HG03039 (cell line): ENCODE measurements around the gene GGT6.

ENCODE experiments used
- ATAC-seq: cut with Tn5 transposase; IDR thresholded peaks from one replicate; pipeline ENCODE4 v1.9.1; 2021; ENCODE audit warnings: mild to moderate bottlenecking, moderate library complexity; ENCODE audit not compliant: unreplicated experiment

GGT6 gene

GRCh38 chr17:4576729-4577322 lies 16.4 kb upstream of the GGT6 start:
- no peak for ATAC-seq

DNA sequence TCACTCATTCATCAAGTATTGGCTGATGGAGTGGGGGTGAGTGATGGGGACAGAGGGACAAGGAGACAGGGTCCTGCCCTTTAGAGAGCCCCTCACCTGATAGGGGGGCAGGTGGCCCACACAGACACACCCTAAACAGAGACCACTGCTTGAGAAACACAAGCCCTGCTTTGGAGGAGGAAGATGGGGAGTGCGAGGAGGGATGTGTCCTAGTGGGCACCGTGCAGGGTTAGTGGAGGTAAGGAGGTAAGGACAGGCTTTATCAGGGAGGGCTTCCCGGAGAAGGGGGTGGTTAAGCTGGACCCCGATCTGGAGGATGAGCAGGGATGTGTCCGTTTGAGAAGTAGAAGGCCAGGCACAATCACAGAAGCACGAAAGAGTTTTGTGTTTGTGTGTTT lies 15.8 kb upstream of the GGT6 start:
- no peak for ATAC-seq

- ATAC-seq, result no peak
Measured at GRCh38 chr17:4574448-4575045, 14.2 kb upstream of the GGT6 start.

DNA sequence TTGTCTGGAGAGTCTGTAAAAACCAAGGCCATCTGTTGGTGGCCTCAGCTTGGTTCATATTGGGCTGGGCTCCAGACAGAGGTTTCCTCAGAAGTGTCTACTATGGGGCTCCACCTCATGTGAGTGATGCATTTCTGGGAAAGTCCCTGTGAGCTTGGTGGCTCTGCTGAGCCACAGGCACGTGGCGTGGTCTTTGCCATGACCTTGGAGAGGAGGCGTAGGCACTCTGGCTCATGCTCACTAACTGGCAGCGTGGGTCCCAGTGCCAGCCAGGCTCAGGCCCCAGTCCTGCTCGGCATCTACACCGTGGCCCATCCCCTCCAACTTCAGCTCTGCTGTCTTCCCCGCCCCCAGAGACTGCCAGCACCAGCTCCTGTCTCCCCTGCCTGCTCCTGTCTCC lies 13.3 kb upstream of the GGT6 start:
- ATAC-seq, result no peak

- ATAC-seq, result no peak
Measured at GRCh38 chr17:4573115-4573514, 12.7 kb upstream of the GGT6 start.

GRCh38 chr17:4572131-4572530 lies 11.8 kb upstream of the GGT6 start:
- no peak for ATAC-seq

DNA sequence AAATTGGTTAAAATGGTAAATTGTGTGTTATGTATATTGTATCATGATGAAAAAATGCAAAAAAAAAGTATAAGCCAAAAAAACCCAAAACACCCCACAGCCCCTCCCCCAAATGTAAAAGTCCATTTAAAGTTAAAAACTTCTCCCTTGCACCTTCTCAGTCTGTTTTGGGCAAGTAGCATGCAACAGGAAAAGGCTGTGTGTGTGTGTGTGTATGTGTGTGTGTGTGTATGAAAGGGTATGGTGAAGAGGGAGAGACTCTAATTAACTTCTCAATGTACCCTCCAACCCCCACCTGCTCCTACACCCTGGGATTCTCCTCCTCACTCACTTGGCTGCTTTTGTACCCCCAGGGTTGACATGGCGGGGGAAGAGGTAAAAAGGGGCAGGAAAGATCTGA lies 9.2 kb upstream of the GGT6 start:
- ATAC-seq, result no peak

- ATAC-seq, result no peak
Measured at GRCh38 chr17:4566785-4567184, 6.4 kb upstream of the GGT6 start.

DNA sequence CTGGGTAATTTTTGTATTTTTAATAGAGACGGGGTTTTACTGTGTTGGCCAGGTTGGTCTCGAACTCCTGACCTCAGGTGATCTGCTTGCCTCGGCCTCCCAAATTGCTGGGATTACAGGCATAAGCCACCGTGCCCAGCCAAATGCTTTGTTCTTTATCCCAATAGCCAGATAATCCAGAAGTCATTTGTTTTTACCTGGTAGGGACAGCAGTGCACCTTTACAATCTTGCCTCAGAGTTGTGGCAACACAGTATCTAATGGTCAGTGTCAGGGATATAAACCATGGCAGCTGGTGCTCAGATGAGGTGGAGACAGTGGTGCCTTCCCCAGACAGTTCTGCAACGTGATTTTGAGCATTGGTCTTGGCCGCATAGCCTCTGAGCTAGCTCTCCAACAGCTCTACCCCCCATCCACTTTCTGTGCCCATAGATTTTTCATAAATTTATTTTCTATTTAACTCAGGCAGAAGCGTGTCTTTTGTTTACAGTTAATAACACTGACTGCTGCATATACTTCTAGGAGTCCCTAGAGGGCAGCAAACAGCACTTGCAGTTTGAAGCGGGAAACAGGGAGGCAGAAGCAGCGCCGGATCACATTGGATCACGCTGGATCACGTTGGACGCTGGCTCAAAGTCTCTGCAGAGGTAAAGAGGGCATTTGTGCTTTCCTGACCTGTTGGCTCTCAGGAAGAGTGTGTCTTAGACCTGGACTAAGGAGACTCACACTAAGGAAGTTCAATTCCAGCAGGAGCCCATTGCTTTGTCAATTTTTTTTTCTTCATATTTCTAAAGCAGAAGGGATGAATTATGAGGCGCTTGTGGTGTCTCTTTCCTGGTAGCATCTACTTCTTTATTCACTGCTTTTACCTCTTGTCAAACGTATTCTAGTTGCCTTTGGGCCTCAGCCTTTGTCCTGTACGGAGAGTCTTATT lies 5.1 kb upstream of the GGT6 start:
- ATAC-seq, result no peak

GRCh38 chr17:4562015-4562969 lies 1.9 kb upstream of the GGT6 start:
- ATAC-seq, result no peak

- no peak for ATAC-seq
Measured at GRCh38 chr17:4560837-4561256, 470 bp upstream of the GGT6 start.

- no peak for ATAC-seq
Measured at GRCh38 chr17:4559966-4560365, 411 bp downstream of the GGT6 start.

DNA sequence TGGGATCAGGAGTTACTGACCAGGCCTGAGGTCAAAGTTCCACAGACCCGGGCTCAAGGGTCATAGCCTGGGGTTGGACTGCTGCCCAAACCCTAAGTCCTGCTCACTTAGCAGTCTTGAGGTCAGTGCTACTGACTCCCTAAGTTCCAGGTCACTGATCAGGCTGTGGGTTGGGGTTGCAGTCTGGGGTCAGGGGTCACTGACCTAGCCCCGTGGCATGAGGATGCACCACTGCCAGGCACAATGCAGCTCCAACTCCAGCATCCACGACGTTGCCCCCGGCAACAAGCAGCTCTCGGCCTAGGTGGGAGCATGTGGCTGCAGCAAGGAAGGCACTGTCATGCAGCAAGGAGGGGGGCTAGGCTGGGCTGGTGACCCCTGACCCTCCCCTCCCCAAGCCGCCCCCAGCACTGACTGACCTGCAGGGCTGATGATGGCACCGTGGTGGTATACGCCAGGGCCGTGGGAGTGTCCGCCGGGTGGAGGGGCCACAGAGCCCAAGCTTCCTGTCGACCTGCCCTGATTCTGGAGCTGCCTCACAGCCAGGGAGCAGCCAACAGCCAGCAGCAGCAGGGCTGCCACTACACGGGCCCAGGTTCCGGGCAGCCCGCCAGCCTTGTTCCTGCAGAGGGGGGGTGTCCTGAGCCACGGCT lies 1.1 kb downstream of the GGT6 start:
- ATAC-seq, result no peak

DNA sequence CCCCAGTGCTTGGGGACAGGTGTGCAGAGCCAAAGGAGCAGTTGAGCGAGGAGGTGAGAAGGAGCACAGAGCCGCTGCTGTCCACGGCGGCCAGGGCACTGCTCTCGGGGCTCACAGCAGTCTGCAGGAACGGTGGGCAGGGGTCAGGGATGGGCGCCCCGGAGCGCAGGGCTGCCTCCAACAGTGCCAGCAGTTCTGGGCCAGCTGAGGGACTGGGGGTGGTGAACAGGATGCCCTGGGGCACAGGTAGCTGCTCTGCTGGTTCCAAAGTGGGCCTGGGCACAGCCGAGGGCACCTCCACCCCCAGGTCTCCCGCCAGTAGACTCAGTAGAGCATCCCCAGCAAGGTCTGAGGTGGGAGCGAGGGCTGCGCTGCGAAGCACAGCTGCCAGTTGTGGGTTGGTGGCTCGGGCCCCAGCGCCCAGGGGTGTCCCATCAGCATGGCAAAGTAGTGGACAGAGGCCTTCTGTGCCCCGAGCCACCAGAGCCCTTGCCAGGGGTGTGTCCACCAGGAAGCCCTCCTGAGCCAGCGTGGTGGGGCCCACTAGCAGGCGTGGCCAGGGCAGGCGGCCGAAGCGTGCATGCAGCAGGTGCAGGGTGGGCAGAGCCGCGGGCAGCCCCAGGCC lies 1.9 kb downstream of the GGT6 start:
- ATAC-seq, result no peak

DNA sequence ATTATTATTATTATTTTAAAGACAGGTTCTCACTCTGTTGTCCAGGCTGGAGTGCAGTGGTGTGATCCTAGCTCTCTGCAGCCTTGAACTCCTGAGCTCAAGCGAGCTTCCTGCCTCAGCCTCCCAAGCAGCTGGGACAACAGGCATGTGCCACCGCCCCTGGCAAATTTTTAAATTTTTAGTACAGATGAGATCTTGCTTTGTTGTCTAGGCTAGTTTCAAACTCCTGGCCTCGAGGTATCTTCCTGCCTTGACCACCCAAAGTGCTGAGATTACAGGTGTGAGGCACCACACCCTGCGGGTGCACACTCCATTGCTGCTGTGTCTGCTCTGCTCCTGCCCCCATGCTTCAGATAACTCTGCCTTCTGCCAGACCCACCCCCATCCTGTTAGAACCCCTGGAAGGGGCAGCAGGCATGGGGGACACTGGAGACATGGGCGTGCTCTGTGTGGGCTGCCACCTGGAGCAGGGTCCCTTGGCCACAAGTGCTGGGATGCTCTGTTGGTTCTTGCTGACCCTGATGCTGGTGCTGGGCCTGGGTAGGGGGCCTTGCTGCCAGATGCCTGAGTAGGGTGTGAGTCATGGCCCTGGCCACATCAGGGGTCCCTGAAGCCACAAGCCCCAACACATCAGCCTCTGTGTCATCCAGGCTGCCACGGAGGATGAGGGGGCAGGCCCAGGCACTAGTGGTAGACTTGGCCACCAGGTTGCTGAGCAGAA lies 2.6 kb downstream of the GGT6 start:
- no peak for ATAC-seq

- ATAC-seq, result no peak
Measured at GRCh38 chr17:4556996-4557395, 3.4 kb downstream of the GGT6 start.

- no peak for ATAC-seq
Measured at GRCh38 chr17:4555873-4556759, 4.3 kb downstream of the GGT6 start.
